Thyroid gland (tissue), 4 donors: ENCODE data around the gene RIC8B. TPM values are rescaled to one million over a fixed set of nuclear protein-coding genes. Genes with fewer than 3 reads are reported as not detected.

Source experiments
- DNase-seq, 2 donors: peaks; one replicate each; pipeline ENCODE4 v3.0.0-alpha.2; 2019
- H3K27ac ChIP-seq, 3 donors: fragments of 200-600 bp; sonication (generic); 1 replicate in 2 of 3; 2 replicates in 1 of 3; pipeline ENCODE4 v1.5.1; 2016 to 2019; ENCODE audit warnings: mild to moderate bottlenecking in 1 of 3, moderate library complexity in 1 of 3
- H3K27me3 ChIP-seq: fragments of 200-600 bp; sonication (generic); one replicate; pipeline ENCODE4 v1.5.1; 2019
- H3K36me3 ChIP-seq, 2 donors: fragments of 200-600 bp; sonication (generic); one replicate each; pipeline ENCODE4 v1.5.1; 2016 to 2019
- H3K4me1 ChIP-seq, 2 donors: fragments of 200-600 bp; sonication (generic); one replicate each; pipeline ENCODE4 v1.5.1; 2017 to 2019
- H3K4me3 ChIP-seq, 3 donors: fragments of 200-600 bp; sonication (generic); replicated peaks in 1 of 3; 1 replicate in 2 of 3; 2 replicates in 1 of 3; pipeline ENCODE4 v1.5.1; 2016; ENCODE audit warnings: mild to moderate bottlenecking in 1 of 3
- H3K9me3 ChIP-seq: fragments of 200-600 bp; sonication (generic); one replicate; pipeline ENCODE4 v1.5.1; 2017
- CTCF ChIP-seq, 6 experiments: fragments of 200-600 bp in 3 of 6; fragments of 450-650 bp in 3 of 6; sonication (generic) in 3 of 6; IDR thresholded peaks; one replicate each; pipeline ENCODE4 v1.5.1; 2016 to 2019; ENCODE audit warnings: antibody characterized with exemption in 6 of 6, mild to moderate bottlenecking in 2 of 6, inconsistent platforms in 1 of 6, moderate library complexity in 1 of 6
- POLR2A ChIP-seq, 2 donors: fragments of 450-650 bp; IDR thresholded peaks; one replicate each; pipeline ENCODE4 v1.6.1; 2017; ENCODE audit warnings: antibody characterized with exemption in 2 of 2, mild to moderate bottlenecking in 2 of 2, moderate library complexity in 1 of 2
- WGBS, 2 donors: methylation state at CpG; one replicate each; pipeline ENCODE4 v1.1.5; 2017; 5-methylcytosine and 5-hydroxymethylcytosine counted together
- intact Hi-C: fragments of 100-400 bp; cut with DNase I; formaldehyde crosslinking; loops from one replicate; pipeline ENCODE4 v1.15.1; 2023
- total RNA-seq, 4 donors: library from RNA; depleted of rRNA; stranded (reverse); fragments of >200 nt; gene quantifications; one replicate each; pipeline ENCODE4 v1.2.3, GENCODE V29; 2016

Gene RIC8B
- total RNA-seq, 4 donors from 2014 or later: 32.5 to 49.8 (median 41.6) TPM

- no peak for TF ChIP-seq POLR2A (IDR thresholded peaks at IDR 0.05)
- TF ChIP-seq CTCF (IDR thresholded peaks at IDR 0.05): no peak
- no peaks in the 10 kb centered on the region for H3K4me1 ChIP-seq
- H3K9me3 ChIP-seq: no peaks in the 10 kb centered on the region
- H3K4me3 ChIP-seq: no peak overlapping the region
- intact Hi-C loops: no loop called here
- H3K27ac ChIP-seq: no peak overlapping the region
- H3K27me3 ChIP-seq: no peaks in the 10 kb centered on the region
- WGBS, 2 donors: 80 to 97% methylated on average over 4 of the region's 4 CpGs
- no peaks in the 10 kb centered on the region for H3K36me3 ChIP-seq
- DNase-seq: no peak
Observed at GRCh38 chr12:106854723-106855122, 80.2 kb downstream of the RIC8B start.

- WGBS, 2 donors: 88 to 91% methylated on average over 2 of the region's 2 CpGs
- no peak for TF ChIP-seq POLR2A (IDR thresholded peaks at IDR 0.05)
- H3K4me3 ChIP-seq: no peak overlapping the region
Observed at GRCh38 chr12:106855221-106855758, 80.8 kb downstream of the RIC8B start.

GRCh38 chr12:106861984-106862916, 87.8 kb downstream of the RIC8B start:
- H3K4me1 ChIP-seq: peaks cover 20 to 32% of the 10 kb centered on the region in 2 donors
- no peak for DNase-seq
- 96 to 99% methylated on average over 3 of the region's 3 CpGs for WGBS, 2 donors

More at GRCh38 chr12:106855221-106855758, 80.8 kb downstream of the RIC8B start:
- no peaks in the 10 kb centered on the region for H3K27me3 ChIP-seq
- intact Hi-C loops: no loop called here
- H3K36me3 ChIP-seq: peaks cover 0 to 1% of the 10 kb centered on the region in 2 donors
- no peaks in the 10 kb centered on the region for H3K4me1 ChIP-seq
- no peak overlapping the region for H3K27ac ChIP-seq
- no peaks in the 10 kb centered on the region for H3K9me3 ChIP-seq
- DNase-seq: no peak

GRCh38 chr12:106863189-106863588, 88.7 kb downstream of the RIC8B start:
- intact Hi-C loops: no loop called here
- Histone ChIP-seq H3K27me3 (no peaks in the 10 kb centered on the region), H3K27ac (no peak overlapping the region), H3K4me3 (no peak overlapping the region), H3K9me3 (no peaks in the 10 kb centered on the region), H3K36me3 (peaks cover 0 to 5% of the 10 kb centered on the region in 2 donors), H3K4me1 (peaks cover 28 to 42% of the 10 kb centered on the region in 2 donors)
- no peak for DNase-seq
- WGBS, 2 donors: 75 to 79% methylated on average over 1 of the region's 1 CpG
- TF ChIP-seq CTCF (IDR thresholded peaks at IDR 0.05) (no peak), POLR2A (IDR thresholded peaks at IDR 0.05) (no peak)

More at GRCh38 chr12:106861984-106862916, 87.8 kb downstream of the RIC8B start:
- H3K9me3 ChIP-seq: no peaks in the 10 kb centered on the region
- no peak overlapping the region for H3K4me3 ChIP-seq
- TF ChIP-seq POLR2A (IDR thresholded peaks at IDR 0.05) (no peak), CTCF (IDR thresholded peaks at IDR 0.05) (no peak)
- no peaks in the 10 kb centered on the region for H3K27me3 ChIP-seq
- intact Hi-C loops: no loop called here
- no peak overlapping the region for H3K27ac ChIP-seq
- peaks cover 0 to 5% of the 10 kb centered on the region in 2 donors for H3K36me3 ChIP-seq

- intact Hi-C loops: no loop called here
- Histone ChIP-seq H3K4me3 (no peak overlapping the region), H3K4me1 (peaks cover 45 to 56% of the 10 kb centered on the region in 2 donors), H3K27ac (peak overlapping the region in 1 of 3 donors; percentile 73), H3K27me3 (no peaks in the 10 kb centered on the region), H3K36me3 (no peaks in the 10 kb centered on the region), H3K9me3 (no peaks in the 10 kb centered on the region)
- no peak for DNase-seq
- TF ChIP-seq CTCF (IDR thresholded peaks at IDR 0.05) (no peak), POLR2A (IDR thresholded peaks at IDR 0.05) (no peak)
- 80 to 81% methylated on average over 3 of the region's 3 CpGs for WGBS, 2 donors
Observed at GRCh38 chr12:106865683-106866082, 91.2 kb downstream of the RIC8B start.
